HG03575 (cell line): ENCODE results near the gene REN.

Experiments
- ATAC-seq: cut with Tn5 transposase; IDR thresholded peaks from one replicate; pipeline ENCODE4 v1.9.1; 2021; ENCODE audit not compliant: unreplicated experiment, insufficient number of reproducible peaks, low FRiP score; ENCODE audit errors: extremely low read depth

REN gene

GRCh38 chr1:204143276-204144041 is 22.7 kb downstream of the REN start:
- no peak for ATAC-seq

DNA sequence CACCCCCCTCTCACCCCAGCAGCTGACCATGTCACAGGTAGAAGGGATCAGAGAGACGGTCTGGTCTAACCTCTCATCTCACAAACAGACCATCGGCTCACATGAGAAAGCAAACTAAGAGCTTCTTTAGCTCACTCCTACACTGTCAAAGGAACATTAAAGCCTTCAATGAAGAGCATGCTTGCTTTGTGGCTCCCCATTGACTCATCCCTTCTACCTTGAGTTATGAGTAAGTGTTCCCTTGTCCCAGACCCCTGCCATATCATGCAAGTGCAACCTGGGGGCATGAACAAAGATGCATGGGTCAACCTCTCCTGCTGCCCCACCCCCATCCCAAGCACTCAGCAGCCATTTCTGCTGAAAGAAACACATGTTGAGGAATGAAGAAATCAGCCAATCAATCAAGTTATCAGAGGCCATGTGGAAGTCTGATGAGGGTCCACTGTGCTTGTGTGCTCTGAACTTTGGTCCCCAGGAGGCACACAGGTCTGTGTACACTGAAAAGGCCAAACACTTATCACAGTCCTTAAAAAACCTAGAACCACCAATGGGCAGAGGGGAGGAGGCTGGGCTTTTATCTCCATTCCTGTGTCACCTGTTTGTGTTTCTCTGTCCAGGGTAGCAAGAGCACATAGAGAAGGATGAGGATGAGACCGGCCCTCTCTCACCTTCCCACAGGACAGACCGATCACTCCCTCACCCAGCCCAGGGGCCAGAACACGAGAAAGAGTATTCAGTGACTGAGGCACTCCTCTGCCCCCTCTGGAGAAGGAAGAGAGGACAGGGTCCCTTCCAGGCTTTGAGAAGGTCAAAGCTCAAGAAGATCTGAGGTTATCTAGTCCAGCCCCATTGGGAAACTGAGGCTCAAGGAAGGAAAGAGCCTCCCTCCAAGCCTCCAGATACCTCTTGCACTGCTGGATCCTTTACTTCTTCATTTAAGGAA is 23.8 kb downstream of the REN start:
- ATAC-seq = no peak

DNA sequence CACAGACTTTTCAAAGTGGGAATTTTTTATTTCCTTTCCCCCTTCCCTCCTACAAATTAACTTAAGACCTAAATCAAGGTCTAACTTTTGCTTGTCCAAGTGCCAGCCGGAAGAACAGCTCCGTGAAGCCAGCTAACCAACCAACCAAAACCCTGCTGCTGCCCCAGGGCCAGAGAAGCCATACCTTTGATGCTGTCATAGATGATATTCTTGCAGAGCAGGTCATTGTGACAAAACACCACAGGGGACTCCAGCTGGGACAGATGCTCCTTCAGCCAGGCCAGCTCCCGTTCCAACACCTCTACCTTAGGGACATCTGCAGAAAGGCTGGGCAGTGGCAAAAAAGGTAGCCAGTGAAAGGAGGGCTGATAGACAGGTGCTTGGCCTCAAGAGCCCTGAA is 25.0 kb downstream of the REN start:
- no peak for ATAC-seq

DNA sequence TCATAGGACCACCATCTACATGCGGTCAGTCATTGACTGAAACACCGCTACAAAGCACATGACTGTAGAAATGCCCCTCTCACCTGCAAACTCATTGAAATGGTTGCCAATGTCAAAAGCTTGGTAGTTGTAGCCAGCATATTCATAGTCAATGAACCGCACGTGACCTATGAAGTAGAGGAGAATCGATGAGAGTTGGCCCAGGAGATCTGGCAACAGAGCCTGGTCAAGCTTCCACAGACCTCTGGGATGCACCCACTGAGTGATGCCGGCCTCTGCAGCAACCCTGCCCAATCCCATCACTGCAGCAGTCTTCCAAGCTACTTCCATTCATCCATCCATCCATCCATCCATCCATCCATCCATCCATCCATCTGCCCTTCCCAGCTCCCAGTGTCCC is 26.2 kb downstream of the REN start:
- no peak for ATAC-seq

GRCh38 chr1:204139088-204139487 is 27.0 kb downstream of the REN start:
- no peak for ATAC-seq

DNA sequence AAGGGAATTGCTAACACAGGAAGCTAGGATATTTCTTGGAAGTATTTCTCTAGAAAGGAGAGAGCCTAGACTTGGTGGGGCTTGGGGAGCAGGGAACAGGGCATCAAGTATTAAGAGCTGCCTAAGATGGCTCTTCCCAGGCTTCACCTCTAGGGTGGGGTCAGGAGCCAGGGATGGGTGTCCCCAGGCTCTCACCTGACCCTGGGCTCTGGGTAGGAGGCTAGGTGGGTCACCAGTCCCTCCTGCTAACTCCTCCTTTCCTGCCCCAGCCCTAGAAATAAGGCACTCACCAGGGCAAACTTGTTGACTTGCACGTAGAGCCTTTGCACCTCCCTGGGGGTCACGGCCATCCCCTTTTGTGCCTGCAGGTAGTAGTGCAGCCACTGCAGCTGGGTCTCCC is 29.3 kb downstream of the REN start:
- no peak for ATAC-seq

- ATAC-seq = no peak
These were observed 32.0 kb downstream of the REN start for GRCh38 chr1:204134103-204134502.

GRCh38 chr1:204132718-204133117 is 33.4 kb downstream of the REN start:
- no peak for ATAC-seq

DNA sequence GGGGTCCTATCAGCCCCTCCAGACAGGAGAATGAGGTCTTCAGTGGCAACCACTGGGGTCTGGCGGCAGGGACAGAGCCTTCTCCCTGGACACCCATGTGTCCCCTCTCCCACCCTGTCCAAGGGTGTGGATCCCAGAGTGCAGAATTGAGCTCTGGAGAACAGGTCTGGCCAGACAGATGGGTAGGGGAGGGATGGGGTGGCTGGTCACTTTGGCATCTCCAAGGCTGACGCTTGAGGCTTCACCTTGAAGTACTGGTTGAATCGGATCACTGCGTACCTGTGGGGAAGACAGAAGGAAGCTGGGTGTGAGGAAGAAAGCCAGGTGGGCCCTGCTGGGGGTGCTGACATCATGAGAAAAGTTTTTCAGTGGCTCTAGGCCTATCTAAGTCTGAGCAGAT is 34.2 kb downstream of the REN start:
- no peak for ATAC-seq

DNA sequence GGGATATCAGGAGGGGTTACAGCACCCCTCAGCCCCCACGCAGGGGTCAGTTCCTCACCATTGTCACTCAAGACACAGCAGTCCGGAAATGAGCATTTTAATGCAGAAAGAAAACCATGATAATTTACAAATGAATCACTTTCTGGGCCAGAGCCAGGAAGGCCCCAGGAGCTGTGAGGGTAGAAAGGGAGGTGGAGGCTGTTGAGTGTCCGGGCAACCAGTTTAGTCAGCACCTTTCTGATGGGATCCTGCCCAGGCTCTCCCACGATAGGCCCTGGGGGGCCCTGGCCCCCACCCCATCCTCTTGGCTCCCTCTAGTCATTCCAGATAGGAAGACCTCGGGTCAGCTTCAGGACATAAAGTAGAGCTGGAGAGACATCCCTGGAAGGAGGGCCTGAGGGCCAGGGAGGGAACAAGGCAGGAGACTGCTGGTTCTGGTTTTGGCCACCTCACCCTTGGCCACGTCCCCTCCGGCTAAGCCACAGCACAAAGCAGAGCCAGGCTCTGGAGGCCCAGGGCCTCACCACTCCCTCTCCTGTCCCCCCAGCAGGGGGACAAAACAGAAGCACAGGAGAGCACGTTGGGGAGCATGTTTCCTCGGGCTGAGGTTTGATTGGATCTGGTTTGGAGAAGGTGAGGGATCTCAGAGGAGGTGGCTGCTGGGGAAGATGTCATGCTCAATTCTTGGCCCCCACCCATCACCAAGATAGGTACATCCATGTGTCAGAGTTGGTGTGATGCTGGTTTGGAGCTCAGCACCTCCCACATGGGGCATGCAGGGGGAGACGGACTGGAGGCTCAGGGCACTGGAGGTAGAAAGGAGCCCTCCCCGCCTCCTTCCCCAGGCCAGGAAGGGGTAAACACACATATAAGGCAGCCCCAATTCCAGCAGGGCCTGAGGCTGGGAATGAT is 34.9 kb downstream of the REN start:
- no peak for ATAC-seq

GRCh38 chr1:204130178-204130577 is 36.0 kb downstream of the REN start:
- ATAC-seq = no peak

GRCh38 chr1:204128964-204129896 is 36.9 kb downstream of the REN start:
- no peak for ATAC-seq

DNA sequence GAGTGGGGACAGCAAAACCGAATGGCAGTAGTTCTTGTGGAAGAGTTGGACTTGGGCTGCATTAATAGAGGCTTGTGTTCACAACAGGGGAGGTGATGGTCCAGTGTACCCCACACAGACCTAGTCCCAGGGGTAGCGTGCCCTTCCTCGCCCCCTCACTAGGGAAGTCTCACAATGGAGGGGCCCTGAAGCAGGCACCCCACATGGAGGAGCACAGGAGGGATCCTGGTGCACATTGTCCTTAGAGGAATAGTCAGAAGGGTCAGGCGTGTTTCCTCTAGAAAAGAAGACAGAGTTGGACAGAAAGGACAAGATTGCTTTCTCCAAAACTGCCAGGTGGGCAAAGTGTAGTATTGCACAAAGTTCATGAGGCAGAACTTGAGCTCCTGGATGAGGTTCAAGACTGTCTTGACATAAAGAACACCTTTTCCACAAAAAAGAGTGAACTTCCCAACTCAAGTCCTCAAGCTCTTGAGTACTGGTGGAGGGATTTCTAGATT is 37.6 kb downstream of the REN start:
- no peak for ATAC-seq

DNA sequence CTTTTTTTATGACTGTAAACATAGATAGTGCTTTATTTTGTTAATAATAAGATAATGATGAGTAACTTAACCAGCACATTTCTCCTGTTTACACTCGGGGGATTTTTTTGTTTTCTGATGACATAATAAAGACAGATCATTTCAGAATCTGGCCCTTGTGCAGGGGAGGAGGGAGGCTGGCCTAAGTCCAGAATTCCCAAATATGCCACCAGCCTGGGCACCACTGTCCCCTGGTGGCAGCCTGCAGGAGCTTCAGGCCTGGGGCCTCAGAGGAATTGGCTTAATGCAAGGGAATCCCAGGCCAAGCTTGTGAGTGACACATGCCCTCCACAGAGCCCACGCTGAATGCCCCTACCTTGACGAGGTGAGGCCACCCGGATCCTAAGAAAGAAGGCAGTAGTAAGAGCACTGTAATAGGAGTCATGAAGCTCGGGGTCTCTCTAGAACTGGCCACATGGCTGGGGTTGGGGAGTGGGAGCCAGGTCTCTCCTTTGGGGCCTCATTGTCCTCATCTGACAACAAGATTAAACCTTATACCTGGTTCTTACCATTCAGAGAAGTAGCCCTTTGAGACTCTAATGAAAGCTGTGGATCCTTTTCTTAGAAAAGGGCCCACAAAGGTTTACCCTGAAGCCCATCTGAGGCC is 38.4 kb downstream of the REN start:
- no peak for ATAC-seq

- no peak for ATAC-seq
These were observed 39.2 kb downstream of the REN start for GRCh38 chr1:204126956-204127355.

GRCh38 chr1:204126386-204126785 is 39.8 kb downstream of the REN start:
- no peak for ATAC-seq

DNA sequence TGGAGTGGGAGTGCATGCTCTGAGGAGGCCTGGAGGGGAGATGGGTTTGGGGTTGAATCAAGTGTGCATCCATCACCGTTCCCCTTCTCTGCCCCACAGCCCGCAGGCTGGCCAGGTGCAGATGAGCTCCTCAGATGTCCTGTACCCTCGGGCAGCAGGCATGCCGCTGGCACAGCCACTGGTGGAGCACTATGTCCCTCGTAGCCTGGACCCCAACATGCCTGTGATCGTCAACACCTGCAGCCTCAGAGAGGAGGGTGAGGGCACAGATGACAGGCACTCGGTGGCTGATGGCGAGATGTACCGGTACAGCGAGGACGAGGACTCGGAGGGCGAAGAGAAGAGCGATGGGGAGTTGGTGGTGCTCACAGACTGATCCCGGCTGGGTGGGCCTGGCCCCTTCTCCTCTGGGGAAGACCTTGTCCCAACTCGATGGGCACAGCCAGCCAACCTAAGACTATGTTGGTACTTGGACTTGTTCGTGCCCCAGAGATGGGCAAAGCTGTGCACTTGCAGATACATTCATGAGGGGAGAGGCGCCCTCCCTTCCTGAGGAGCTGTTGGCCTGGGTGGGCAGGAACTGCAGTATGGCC is 40.3 kb downstream of the REN start:
- ATAC-seq = no peak
